Measurements from ENCODE around the gene COX6B2. TPM values are rescaled to one million over a fixed set of nuclear protein-coding genes. Genes with fewer than 3 reads are reported as not detected.

The COX6B2 gene
- total RNA-seq, 2 donors from 2014 or later: 0.75 to 0.84 TPM

GRCh38 chr19:55368106-55368505 lies 13.6 kb upstream of the COX6B2 start:
- H3K4me3 ChIP-seq (ENCODE audit: low read length): no peak overlapping the region
- WGBS, 2 experiments (ENCODE audit: insufficient coverage in 1 of 2, insufficient read length in 1 of 2): 93 to 98% methylated on average over 8 to 16 of the region's 16 CpGs
- H3K9ac ChIP-seq (ENCODE audit: extremely low read depth, low read length, poor library complexity, severe bottlenecking): no peak overlapping the region
- H3K27me3 Mint-ChIP-seq (ENCODE audit: insufficient read depth): peaks cover 63% of the 10 kb centered on the region
- H3K4me1 Mint-ChIP-seq: peaks cover 2% of the 10 kb centered on the region
- TF ChIP-seq, protein P1, sequence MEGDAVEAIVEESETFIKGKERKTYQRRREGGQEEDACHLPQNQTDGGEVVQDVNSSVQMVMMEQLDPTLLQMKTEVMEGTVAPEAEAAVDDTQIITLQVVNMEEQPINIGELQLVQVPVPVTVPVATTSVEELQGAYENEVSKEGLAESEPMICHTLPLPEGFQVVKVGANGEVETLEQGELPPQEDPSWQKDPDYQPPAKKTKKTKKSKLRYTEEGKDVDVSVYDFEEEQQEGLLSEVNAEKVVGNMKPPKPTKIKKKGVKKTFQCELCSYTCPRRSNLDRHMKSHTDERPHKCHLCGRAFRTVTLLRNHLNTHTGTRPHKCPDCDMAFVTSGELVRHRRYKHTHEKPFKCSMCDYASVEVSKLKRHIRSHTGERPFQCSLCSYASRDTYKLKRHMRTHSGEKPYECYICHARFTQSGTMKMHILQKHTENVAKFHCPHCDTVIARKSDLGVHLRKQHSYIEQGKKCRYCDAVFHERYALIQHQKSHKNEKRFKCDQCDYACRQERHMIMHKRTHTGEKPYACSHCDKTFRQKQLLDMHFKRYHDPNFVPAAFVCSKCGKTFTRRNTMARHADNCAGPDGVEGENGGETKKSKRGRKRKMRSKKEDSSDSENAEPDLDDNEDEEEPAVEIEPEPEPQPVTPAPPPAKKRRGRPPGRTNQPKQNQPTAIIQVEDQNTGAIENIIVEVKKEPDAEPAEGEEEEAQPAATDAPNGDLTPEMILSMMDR (conservative IDR thresholded peaks at IDR 0.05): no peak
- H3K36me3 Mint-ChIP-seq (ENCODE audit: low read depth): no peaks in the 10 kb centered on the region
- no peak for DNase-seq
- H3K36me3 ChIP-seq (ENCODE audit: control insufficient read depth, insufficient read depth, low read length): no peaks in the 10 kb centered on the region
- H3K4me1 ChIP-seq (ENCODE audit: control insufficient read depth, insufficient read depth, low read length): no peaks in the 10 kb centered on the region
- H3K27me3 ChIP-seq (ENCODE audit: control insufficient read depth, insufficient read depth, low read length, poor library complexity, severe bottlenecking): peaks cover 49% of the 10 kb centered on the region
- H3K27ac Mint-ChIP-seq: no peak overlapping the region
- no peak overlapping the region for H3K27ac ChIP-seq (ENCODE audit: low read depth, low read length)
- H3K4me3 Mint-ChIP-seq: no peak overlapping the region
- no peaks in the 10 kb centered on the region for H3K9me3 Mint-ChIP-seq
- no peaks in the 10 kb centered on the region for H3K9me3 ChIP-seq (ENCODE audit: control insufficient read depth, low read length)

GRCh38 chr19:55366790-55367189 lies 12.3 kb upstream of the COX6B2 start:
- 91% methylated on average over 1 of the region's 3 CpGs; no CpG with 5 or more reads in 1 of the 2 experiments for WGBS, 2 experiments (ENCODE audit: insufficient coverage in 1 of 2, insufficient read length in 1 of 2)
- no peak overlapping the region for H3K4me3 ChIP-seq (ENCODE audit: low read length)
- H3K9me3 Mint-ChIP-seq: no peaks in the 10 kb centered on the region
- H3K27me3 ChIP-seq (ENCODE audit: control insufficient read depth, insufficient read depth, low read length, poor library complexity, severe bottlenecking): peaks cover 37% of the 10 kb centered on the region
- DNase-seq: no peak
- H3K36me3 Mint-ChIP-seq (ENCODE audit: low read depth): no peaks in the 10 kb centered on the region
- peaks cover 54% of the 10 kb centered on the region for H3K27me3 Mint-ChIP-seq (ENCODE audit: insufficient read depth)
- no peaks in the 10 kb centered on the region for H3K4me1 ChIP-seq (ENCODE audit: control insufficient read depth, insufficient read depth, low read length)
- H3K4me1 Mint-ChIP-seq: no peaks in the 10 kb centered on the region
- H3K27ac ChIP-seq (ENCODE audit: low read depth, low read length): no peak overlapping the region
- H3K27ac Mint-ChIP-seq: no peak overlapping the region
- TF ChIP-seq, protein P1 (conservative IDR thresholded peaks at IDR 0.05): no peak
- H3K9me3 ChIP-seq (ENCODE audit: control insufficient read depth, low read length): no peaks in the 10 kb centered on the region
- H3K4me3 Mint-ChIP-seq: no peak overlapping the region
- H3K9ac ChIP-seq (ENCODE audit: extremely low read depth, low read length, poor library complexity, severe bottlenecking): no peak overlapping the region
- H3K36me3 ChIP-seq (ENCODE audit: control insufficient read depth, insufficient read depth, low read length): no peaks in the 10 kb centered on the region

- WGBS, 2 experiments (ENCODE audit: insufficient coverage in 1 of 2, insufficient read length in 1 of 2): 89 to 94% methylated on average over 8 to 19 of the region's 19 CpGs
Measured at GRCh38 chr19:55365964-55366363, 11.4 kb upstream of the COX6B2 start.

More at GRCh38 chr19:55365964-55366363, 11.4 kb upstream of the COX6B2 start:
- H3K4me1 ChIP-seq (ENCODE audit: control insufficient read depth, insufficient read depth, low read length): no peaks in the 10 kb centered on the region
- no peak overlapping the region for H3K4me3 ChIP-seq (ENCODE audit: low read length)
- H3K9ac ChIP-seq (ENCODE audit: extremely low read depth, low read length, poor library complexity, severe bottlenecking): no peak overlapping the region
- Mint-ChIP-seq H3K4me3 (no peak overlapping the region), H3K27me3 (ENCODE audit: insufficient read depth) (peaks cover 45% of the 10 kb centered on the region), H3K27ac (no peak overlapping the region), H3K9me3 (no peaks in the 10 kb centered on the region), H3K4me1 (no peaks in the 10 kb centered on the region), H3K36me3 (ENCODE audit: low read depth) (no peaks in the 10 kb centered on the region)
- no peaks in the 10 kb centered on the region for H3K36me3 ChIP-seq (ENCODE audit: control insufficient read depth, insufficient read depth, low read length)
- peaks cover 29% of the 10 kb centered on the region for H3K27me3 ChIP-seq (ENCODE audit: control insufficient read depth, insufficient read depth, low read length, poor library complexity, severe bottlenecking)
- no peak overlapping the region for H3K27ac ChIP-seq (ENCODE audit: low read depth, low read length)
- TF ChIP-seq, protein P1 (conservative IDR thresholded peaks at IDR 0.05): no peak
- no peaks in the 10 kb centered on the region for H3K9me3 ChIP-seq (ENCODE audit: control insufficient read depth, low read length)
- DNase-seq: no peak
